Measurements from ENCODE around the gene CMIP.

- no peak for TF ChIP-seq RAD21 (IDR thresholded peaks at IDR 0.05; ENCODE audit: low read depth)
- no peak for TF ChIP-seq MAX (IDR thresholded peaks at IDR 0.05)
- no peak for TF ChIP-seq CREB1 (IDR thresholded peaks at IDR 0.05; ENCODE audit: low read depth)
- TF ChIP-seq REST (IDR thresholded peaks at IDR 0.05; ENCODE audit: low read depth): no peak
- no peak for TF ChIP-seq NFIC (IDR thresholded peaks at IDR 0.05)
- TF ChIP-seq EP300 (IDR thresholded peaks at IDR 0.05; ENCODE audit: borderline replicate concordance): no peak
- TF ChIP-seq YY1 (IDR thresholded peaks at IDR 0.05; ENCODE audit: low read depth): no peak
- no peak for TF ChIP-seq EGR1 (IDR thresholded peaks at IDR 0.05)
- no peak for TF ChIP-seq CEBPB (IDR thresholded peaks at IDR 0.05)
Measured at GRCh38 chr16:81437865-81438264, 6.7 kb upstream of the CMIP start.
